Thyroid gland (tissue), 4 donors: ENCODE results near the gene ASCC1. TPM values are rescaled to one million over a fixed set of nuclear protein-coding genes. Genes with fewer than 3 reads are reported as not detected.
A peak's percentile ranks its signal among the peaks of the same experiment; 100 is the strongest.
"Not testable (repeated sequence)": the region's sequence is repeated elsewhere in the genome, so short reads cannot be mapped to it uniquely, and the experiment has no call there.

Experiments
- DNase-seq, 2 donors: peaks; one replicate each; pipeline ENCODE4 v3.0.0-alpha.2; 2019
- H3K27ac ChIP-seq, 3 donors: fragments of 200-600 bp; sonication (generic); 1 replicate in 2 of 3; 2 replicates in 1 of 3; pipeline ENCODE4 v1.5.1; 2016 to 2019; ENCODE audit warnings: mild to moderate bottlenecking in 1 of 3, moderate library complexity in 1 of 3
- H3K27me3 ChIP-seq: fragments of 200-600 bp; sonication (generic); one replicate; pipeline ENCODE4 v1.5.1; 2019
- H3K36me3 ChIP-seq, 2 donors: fragments of 200-600 bp; sonication (generic); one replicate each; pipeline ENCODE4 v1.5.1; 2016 to 2019
- H3K4me1 ChIP-seq, 2 donors: fragments of 200-600 bp; sonication (generic); one replicate each; pipeline ENCODE4 v1.5.1; 2017 to 2019
- H3K4me3 ChIP-seq, 3 donors: fragments of 200-600 bp; sonication (generic); replicated peaks in 1 of 3; 1 replicate in 2 of 3; 2 replicates in 1 of 3; pipeline ENCODE4 v1.5.1; 2016; ENCODE audit warnings: mild to moderate bottlenecking in 1 of 3
- H3K9me3 ChIP-seq: fragments of 200-600 bp; sonication (generic); one replicate; pipeline ENCODE4 v1.5.1; 2017
- POLR2A ChIP-seq, 2 donors: fragments of 450-650 bp; IDR thresholded peaks; one replicate each; pipeline ENCODE4 v1.6.1; 2017; ENCODE audit warnings: antibody characterized with exemption in 2 of 2, mild to moderate bottlenecking in 2 of 2, moderate library complexity in 1 of 2
- WGBS, 2 donors: methylation state at CpG; one replicate each; pipeline ENCODE4 v1.1.5; 2017; 5-methylcytosine and 5-hydroxymethylcytosine counted together
- intact Hi-C: fragments of 100-400 bp; cut with DNase I; formaldehyde crosslinking; loops from one replicate; pipeline ENCODE4 v1.15.1; 2023
- total RNA-seq, 4 donors: library from RNA; depleted of rRNA; stranded (reverse); fragments of >200 nt; gene quantifications; one replicate each; pipeline ENCODE4 v1.2.3, GENCODE V29; 2016
- TF ChIP-seq, protein P1 (sequence below), 6 experiments: fragments of 200-600 bp in 3 of 6; fragments of 450-650 bp in 3 of 6; sonication (generic) in 3 of 6; IDR thresholded peaks; one replicate each; pipeline ENCODE4 v1.5.1; 2016 to 2019; ENCODE audit warnings: antibody characterized with exemption in 6 of 6, mild to moderate bottlenecking in 2 of 6, inconsistent platforms in 1 of 6, moderate library complexity in 1 of 6

Gene ASCC1
- total RNA-seq, 4 donors from 2014 or later, result 26.7 to 30.3 (median 28.1) TPM

DNA sequence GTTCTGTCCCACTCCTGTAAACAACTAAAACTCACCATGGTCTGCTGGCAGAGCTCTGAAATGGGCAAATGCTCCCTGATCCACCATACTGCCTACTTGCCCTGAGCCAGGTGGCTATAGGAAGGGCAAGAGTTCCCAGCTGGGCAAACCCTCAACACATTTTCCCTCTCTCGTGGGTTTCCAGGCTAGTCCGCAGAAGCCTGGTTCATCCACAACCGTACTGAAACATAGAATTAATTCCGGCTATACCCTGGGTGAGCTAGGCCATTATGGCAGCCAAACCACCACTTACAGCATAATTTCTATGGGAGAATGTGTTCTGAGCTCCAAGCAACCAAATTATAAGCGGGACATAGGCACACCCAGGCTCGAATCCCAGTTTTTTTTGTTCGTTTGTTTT, 37.5 kb upstream of the ASCC1 start:
- no peak for TF ChIP-seq POLR2A (IDR thresholded peaks at IDR 0.05)
- TF ChIP-seq, protein P1, sequence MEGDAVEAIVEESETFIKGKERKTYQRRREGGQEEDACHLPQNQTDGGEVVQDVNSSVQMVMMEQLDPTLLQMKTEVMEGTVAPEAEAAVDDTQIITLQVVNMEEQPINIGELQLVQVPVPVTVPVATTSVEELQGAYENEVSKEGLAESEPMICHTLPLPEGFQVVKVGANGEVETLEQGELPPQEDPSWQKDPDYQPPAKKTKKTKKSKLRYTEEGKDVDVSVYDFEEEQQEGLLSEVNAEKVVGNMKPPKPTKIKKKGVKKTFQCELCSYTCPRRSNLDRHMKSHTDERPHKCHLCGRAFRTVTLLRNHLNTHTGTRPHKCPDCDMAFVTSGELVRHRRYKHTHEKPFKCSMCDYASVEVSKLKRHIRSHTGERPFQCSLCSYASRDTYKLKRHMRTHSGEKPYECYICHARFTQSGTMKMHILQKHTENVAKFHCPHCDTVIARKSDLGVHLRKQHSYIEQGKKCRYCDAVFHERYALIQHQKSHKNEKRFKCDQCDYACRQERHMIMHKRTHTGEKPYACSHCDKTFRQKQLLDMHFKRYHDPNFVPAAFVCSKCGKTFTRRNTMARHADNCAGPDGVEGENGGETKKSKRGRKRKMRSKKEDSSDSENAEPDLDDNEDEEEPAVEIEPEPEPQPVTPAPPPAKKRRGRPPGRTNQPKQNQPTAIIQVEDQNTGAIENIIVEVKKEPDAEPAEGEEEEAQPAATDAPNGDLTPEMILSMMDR (IDR thresholded peaks at IDR 0.05), result no peak
- Histone ChIP-seq H3K4me1 (peaks cover 53 to 89% of the 10 kb centered on the region in 2 donors), H3K27me3 (no peaks in the 10 kb centered on the region), H3K36me3 (no peaks in the 10 kb centered on the region), H3K27ac (peak overlapping the region; percentile 97 to 99 (median 98)), H3K4me3 (no peak overlapping the region), H3K9me3 (no peaks in the 10 kb centered on the region)
- no peak for DNase-seq
- intact Hi-C loops, result no loop called here
- WGBS, 2 donors, result 92% methylated on average over 7 of the region's 7 CpGs

DNA sequence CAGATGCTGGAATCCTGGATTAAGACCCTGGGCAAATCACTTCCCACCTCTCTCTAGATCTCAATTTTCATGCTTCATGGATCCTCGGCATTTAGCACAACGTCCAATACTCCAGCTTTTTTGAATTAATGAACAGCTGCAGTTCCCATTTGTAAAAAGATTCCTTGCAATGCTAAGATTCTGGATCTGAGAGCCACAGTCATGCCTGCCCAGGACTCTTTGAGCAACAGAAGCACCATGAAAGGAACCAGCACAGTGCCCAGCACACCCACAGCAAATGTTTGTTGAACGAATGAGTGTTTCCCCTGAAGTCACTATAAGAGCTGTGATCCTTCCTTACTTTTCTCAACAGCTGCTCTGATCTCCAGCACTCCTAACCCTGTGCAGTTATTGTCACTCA, 36.9 kb upstream of the ASCC1 start:
- Histone ChIP-seq H3K27me3 (no peaks in the 10 kb centered on the region), H3K27ac (peak overlapping the region; percentile 10 to 99 (median 98)), H3K36me3 (no peaks in the 10 kb centered on the region), H3K4me1 (peaks cover 59 to 92% of the 10 kb centered on the region in 2 donors), H3K4me3 (no peak overlapping the region), H3K9me3 (no peaks in the 10 kb centered on the region)
- no peak for TF ChIP-seq POLR2A (IDR thresholded peaks at IDR 0.05)
- TF ChIP-seq, protein P1 (IDR thresholded peaks at IDR 0.05), result no peak
- DNase-seq, result no peak
- WGBS, 2 donors, result 67 to 72% methylated on average over 3 of the region's 3 CpGs
- intact Hi-C loops, result no loop called here

DNA sequence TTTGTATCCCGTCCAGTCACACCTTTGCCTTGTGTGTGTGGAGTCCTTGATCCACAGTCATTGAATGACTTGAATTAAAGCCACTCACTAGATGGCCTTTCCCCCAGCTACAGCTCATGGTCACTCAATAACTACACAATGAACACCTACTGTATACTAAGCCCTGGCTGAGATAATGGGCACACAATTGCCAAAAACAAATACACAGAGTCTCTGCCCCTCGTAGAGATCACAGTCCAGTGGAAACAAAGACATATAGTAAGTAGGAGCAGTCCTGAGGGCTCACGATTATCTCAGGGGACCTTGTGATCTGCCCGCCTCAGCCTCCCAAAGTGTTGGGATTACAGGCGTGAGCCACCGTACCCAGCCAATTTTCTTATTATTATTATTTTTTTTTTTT, 35.6 kb upstream of the ASCC1 start:
- H3K36me3 ChIP-seq, result no peaks in the 10 kb centered on the region
- no peak overlapping the region for H3K4me3 ChIP-seq
- no peaks in the 10 kb centered on the region for H3K9me3 ChIP-seq
- peaks cover 67 to 94% of the 10 kb centered on the region in 2 donors for H3K4me1 ChIP-seq
- WGBS, 2 donors, result 93 to 95% methylated on average over 6 of the region's 6 CpGs
- TF ChIP-seq, protein P1 (IDR thresholded peaks at IDR 0.05), result no peak
- TF ChIP-seq POLR2A (IDR thresholded peaks at IDR 0.05), result no peak
- intact Hi-C loops, result no loop called here
- peak overlapping the region in 2 of 3 donors; percentile 58 to 76 for H3K27ac ChIP-seq
- no peaks in the 10 kb centered on the region for H3K27me3 ChIP-seq
- no peak for DNase-seq

DNA sequence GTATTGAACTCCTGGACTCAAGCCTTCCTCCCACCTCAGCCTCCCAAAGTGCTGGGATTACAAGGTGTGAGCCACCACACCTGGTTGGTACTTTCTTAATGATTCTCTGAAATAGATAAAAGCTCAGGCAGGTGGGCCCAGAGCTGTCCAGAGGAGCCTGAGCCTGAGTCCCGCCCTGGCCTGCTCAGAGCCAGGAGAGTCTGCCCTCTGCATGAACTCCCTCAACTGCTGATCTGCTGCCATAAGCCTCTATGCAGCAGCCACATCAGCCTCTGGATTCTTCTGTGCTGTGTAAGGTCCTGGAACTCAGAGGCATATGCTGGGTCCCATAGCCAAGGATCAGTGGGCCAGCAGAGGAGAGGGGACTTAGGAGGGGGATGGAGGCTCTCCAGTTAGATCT, 34.6 kb upstream of the ASCC1 start:
- no peaks in the 10 kb centered on the region for H3K27me3 ChIP-seq
- DNase-seq, result peak; percentile 37 to 38
- H3K4me1 ChIP-seq, result peaks cover 67 to 93% of the 10 kb centered on the region in 2 donors
- no peaks in the 10 kb centered on the region for H3K9me3 ChIP-seq
- 77 to 82% methylated on average over 1 of the region's 1 CpG for WGBS, 2 donors
- no peaks in the 10 kb centered on the region for H3K36me3 ChIP-seq
- TF ChIP-seq, protein P1 (IDR thresholded peaks at IDR 0.05), result no peak
- TF ChIP-seq POLR2A (IDR thresholded peaks at IDR 0.05), result no peak
- H3K4me3 ChIP-seq, result no peak overlapping the region
- intact Hi-C loops, result no loop called here
- peak overlapping the region; percentile 39 to 76 (median 58) for H3K27ac ChIP-seq

DNA sequence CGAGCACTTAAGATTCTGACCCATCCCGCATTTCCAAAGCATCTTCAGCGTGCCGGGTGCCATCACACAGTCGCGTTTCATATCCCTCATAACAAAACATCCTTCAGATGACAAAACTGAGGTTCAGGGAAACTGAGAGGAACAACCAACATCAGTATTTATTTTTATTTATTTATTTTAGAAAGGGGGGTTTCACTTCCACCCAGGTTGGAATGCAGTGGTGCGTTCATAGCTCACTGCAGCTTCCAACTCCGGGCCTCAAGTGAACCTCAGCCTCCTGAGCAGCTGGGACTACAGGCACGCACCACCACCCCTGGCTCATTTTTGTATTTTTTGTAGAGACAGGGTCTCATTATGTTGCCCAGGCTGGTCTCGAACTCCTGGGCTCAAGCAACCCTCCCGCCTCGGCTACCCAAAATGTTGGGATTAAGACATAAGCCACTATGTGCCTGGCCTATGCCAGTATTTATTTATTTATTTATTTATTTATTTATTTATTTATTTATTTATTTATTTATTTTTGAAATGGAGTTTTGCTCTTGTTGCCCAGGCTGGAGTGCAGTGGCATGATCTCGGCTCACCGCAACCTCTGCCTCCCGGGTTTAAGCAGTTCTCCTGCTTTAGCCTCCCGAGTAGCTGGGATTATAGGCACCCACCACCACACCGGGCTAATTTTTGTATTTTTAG, 33.2 kb upstream of the ASCC1 start:
- DNase-seq, H3K27me3 ChIP-seq, intact Hi-C loops, H3K9me3 ChIP-seq, H3K4me3 ChIP-seq, H3K36me3 ChIP-seq: not testable (repeated sequence)
- Histone ChIP-seq H3K27ac (peak overlapping the region; percentile 76 to 88 (median 86)), H3K4me1 (peaks cover 65 to 93% of the 10 kb centered on the region in 2 donors)
- 84 to 86% methylated on average over 17 of the region's 17 CpGs for WGBS, 2 donors
